Testis (tissue), 2 donors: ENCODE measurements around the gene RGS7.

Experiments used
- POLR2A ChIP-seq: fragments of 450-650 bp; IDR thresholded peaks from one replicate; pipeline ENCODE4 v1.6.1; 2017; ENCODE audit warnings: antibody characterized with exemption, mild to moderate bottlenecking, moderate library complexity
- TF ChIP-seq, protein P1 (sequence below), 3 experiments: fragments of 450-650 bp in 2 of 3; fragments of 200-600 bp in 1 of 3; sonication (generic) in 1 of 3; IDR thresholded peaks; one replicate each; pipeline ENCODE4 v1.5.1; 2016 to 2019; ENCODE audit warnings: antibody characterized with exemption in 3 of 3, mild to moderate bottlenecking in 2 of 3, moderate library complexity in 1 of 3

DNA sequence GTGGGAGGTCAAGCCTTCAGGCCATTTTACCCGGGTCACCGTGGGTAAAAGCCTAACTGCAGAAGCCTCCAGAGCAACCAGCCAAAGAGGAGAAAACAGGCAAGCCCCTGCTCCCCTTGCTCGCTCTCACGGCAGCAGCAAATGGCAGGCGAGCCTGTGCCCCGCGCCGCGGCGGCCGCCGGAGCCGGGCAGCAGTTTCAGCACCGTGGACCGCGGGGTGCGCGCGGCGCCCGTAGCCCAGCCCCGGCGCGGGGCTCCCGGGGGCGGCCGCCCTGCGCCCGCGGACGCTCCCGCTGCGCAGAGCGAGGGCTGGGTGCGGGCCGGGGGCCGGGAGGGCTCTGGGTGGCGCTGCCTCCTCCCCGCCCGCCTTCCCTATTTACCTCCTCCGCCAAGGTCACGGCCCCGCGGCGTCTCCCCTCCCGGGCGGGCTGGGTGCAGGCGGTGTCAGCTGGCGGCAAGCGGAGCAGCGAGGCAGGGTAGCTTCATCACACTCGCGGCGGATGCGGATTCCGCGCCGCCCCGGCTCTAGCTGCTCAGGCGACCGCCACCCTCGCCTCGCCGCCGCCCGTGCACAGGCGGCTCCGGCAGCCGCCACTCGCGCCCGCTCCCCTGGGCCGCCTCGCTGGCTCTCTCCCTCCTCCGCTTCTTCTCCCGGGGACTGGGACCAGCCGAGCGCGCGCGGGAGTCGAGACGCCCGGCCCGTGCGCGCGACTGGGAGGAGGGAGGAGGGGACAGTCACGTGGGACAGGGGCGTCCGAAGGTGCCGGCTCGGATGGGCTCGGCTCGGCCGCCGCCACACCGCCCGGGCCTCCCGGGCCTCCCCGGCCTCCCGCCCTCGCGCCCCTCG, at the start of gene RGS7:
- no peak for TF ChIP-seq POLR2A
- TF ChIP-seq, protein P1, sequence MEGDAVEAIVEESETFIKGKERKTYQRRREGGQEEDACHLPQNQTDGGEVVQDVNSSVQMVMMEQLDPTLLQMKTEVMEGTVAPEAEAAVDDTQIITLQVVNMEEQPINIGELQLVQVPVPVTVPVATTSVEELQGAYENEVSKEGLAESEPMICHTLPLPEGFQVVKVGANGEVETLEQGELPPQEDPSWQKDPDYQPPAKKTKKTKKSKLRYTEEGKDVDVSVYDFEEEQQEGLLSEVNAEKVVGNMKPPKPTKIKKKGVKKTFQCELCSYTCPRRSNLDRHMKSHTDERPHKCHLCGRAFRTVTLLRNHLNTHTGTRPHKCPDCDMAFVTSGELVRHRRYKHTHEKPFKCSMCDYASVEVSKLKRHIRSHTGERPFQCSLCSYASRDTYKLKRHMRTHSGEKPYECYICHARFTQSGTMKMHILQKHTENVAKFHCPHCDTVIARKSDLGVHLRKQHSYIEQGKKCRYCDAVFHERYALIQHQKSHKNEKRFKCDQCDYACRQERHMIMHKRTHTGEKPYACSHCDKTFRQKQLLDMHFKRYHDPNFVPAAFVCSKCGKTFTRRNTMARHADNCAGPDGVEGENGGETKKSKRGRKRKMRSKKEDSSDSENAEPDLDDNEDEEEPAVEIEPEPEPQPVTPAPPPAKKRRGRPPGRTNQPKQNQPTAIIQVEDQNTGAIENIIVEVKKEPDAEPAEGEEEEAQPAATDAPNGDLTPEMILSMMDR (IDR thresholded peaks at IDR 0.05), result no peak
